HCT116 (cell line): ENCODE results near the gene CAST.

Source experiments
- ATF3 ChIP-seq: IDR thresholded peaks from 2 replicates; pipeline ENCODE4 v1.6.1; 2012
- JUND ChIP-seq: IDR thresholded peaks from 2 replicates; pipeline ENCODE4 v1.6.1; 2012
- MAX ChIP-seq: IDR thresholded peaks from 2 replicates; pipeline ENCODE4 v1.6.1; 2012
- POLR2A ChIP-seq: IDR thresholded peaks from 2 replicates; pipeline ENCODE4 v1.7.0; 2011; ENCODE audit warnings: borderline replicate concordance; ENCODE audit not compliant: insufficient read depth, insufficient read length; ENCODE audit errors: extremely low read depth
- POLR2AphosphoS5 ChIP-seq: IDR thresholded peaks from 2 replicates; pipeline ENCODE4 v1.6.1; 2011; ENCODE audit warnings: mild to moderate bottlenecking, low read depth, low read length, moderate library complexity
- SP1 ChIP-seq: IDR thresholded peaks from 2 replicates; pipeline ENCODE4 v1.6.1; 2012; ENCODE audit warnings: low read depth
- TCF7L2 ChIP-seq: IDR thresholded peaks from 2 replicates; pipeline ENCODE4 v1.7.0; 2011; ENCODE audit warnings: borderline replicate concordance, inconsistent platforms; ENCODE audit not compliant: insufficient read depth, insufficient read length; ENCODE audit errors: extremely low read depth
- ZNF274 ChIP-seq: fragments of 200-500 bp; sonication (Bioruptor generic); IDR thresholded peaks from 2 replicates; pipeline ENCODE4 v1.6.1; 2014; ENCODE audit warnings: mild to moderate bottlenecking, low read depth, low read length, inconsistent platforms
- TF ChIP-seq, protein P1 (sequence below), 3 experiments: fragments of 200-600 bp in 1 of 3; sonication (generic) in 1 of 3; IDR thresholded peaks in 2 of 3; conservative IDR thresholded peaks in 1 of 3; 2 replicates each; pipeline ENCODE4 v1.5.1; 2012 to 2017; ENCODE audit warnings: low read depth in 2 of 3, low read length in 2 of 3, antibody characterized with exemption in 1 of 3, borderline replicate concordance in 1 of 3, control low read depth in 1 of 3, mild to moderate bottlenecking in 1 of 3, mixed read lengths in 1 of 3, mixed run types in 1 of 3, moderate library complexity in 1 of 3; ENCODE audit not compliant: insufficient read depth in 1 of 3

DNA sequence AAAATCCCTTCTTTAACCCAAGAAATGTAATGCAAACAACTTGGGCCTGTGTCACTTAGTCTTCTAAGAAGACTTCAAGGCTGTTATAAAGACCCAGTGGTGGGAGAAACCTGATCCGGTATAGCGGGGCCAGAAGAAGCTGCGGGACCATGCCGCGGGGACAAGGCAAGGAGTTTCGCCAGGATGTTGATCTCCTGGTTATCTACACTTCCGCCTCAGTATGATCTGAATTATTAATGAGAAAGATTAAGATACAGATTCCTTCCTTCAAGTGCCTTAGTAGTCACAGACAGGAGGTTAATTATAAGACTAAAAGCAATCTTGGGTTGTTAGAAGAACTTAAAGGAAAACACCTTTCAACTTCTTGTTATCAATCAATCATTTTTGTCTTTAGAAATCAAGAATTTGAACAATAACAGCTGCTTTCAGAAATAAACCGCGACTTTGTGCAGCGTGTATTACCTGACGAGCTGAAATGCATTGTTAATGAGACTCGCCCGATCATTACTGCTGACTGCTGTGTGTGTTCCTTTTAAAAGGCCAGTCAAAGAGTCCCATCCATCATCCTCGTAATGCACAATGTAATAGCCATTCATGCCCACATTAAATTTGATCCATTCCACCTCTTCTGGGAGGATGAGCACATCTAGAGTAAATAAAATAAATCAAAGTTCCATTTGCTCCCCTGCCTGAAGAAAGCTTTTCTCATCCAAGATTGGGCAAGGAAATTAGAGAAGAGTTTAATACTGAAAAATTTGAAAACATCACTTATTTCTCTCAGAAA lies 123.3 kb downstream of the CAST start:
- TF ChIP-seq, protein P1, sequence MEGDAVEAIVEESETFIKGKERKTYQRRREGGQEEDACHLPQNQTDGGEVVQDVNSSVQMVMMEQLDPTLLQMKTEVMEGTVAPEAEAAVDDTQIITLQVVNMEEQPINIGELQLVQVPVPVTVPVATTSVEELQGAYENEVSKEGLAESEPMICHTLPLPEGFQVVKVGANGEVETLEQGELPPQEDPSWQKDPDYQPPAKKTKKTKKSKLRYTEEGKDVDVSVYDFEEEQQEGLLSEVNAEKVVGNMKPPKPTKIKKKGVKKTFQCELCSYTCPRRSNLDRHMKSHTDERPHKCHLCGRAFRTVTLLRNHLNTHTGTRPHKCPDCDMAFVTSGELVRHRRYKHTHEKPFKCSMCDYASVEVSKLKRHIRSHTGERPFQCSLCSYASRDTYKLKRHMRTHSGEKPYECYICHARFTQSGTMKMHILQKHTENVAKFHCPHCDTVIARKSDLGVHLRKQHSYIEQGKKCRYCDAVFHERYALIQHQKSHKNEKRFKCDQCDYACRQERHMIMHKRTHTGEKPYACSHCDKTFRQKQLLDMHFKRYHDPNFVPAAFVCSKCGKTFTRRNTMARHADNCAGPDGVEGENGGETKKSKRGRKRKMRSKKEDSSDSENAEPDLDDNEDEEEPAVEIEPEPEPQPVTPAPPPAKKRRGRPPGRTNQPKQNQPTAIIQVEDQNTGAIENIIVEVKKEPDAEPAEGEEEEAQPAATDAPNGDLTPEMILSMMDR (IDR thresholded peaks at IDR 0.05 in 2 of 3, conservative IDR thresholded peaks at IDR 0.05 in 1 of 3; ENCODE audit: borderline replicate concordance in 1 of 3, insufficient read depth in 1 of 3, low read depth in 2 of 3, low read length in 2 of 3), result no peak
- TF ChIP-seq SP1, result no peak
- TF ChIP-seq TCF7L2, result no peak
- no peak for TF ChIP-seq POLR2AphosphoS5
- TF ChIP-seq POLR2A, result no peak
- no peak for TF ChIP-seq MAX
- no peak for TF ChIP-seq ATF3
- TF ChIP-seq ZNF274, result no peak
- TF ChIP-seq JUND, result no peak
